GM23338 (cell line): Measurements from ENCODE around the gene IL4I1. TPM values are rescaled to one million over a fixed set of nuclear protein-coding genes. Genes with fewer than 3 reads are reported as not detected.

Experiments used
- ATAC-seq: fragments of 200-7000 bp; cut with Tn5 transposase; 3 replicates; pipeline ENCODE4 v1.9.1; 2020
- DNase-seq: peaks from one replicate; pipeline ENCODE4 v3.0.0-alpha.2; 2015; ENCODE audit warnings: low spot score
- H2AFZ ChIP-seq: fragments of 200-600 bp; sonication (generic); 2 replicates; pipeline ENCODE4 v1.8.0; 2016; ENCODE audit warnings: antibody characterized with exemption, mild to moderate bottlenecking, moderate library complexity
- H3F3A ChIP-seq: fragments of 200-600 bp; sonication (generic); replicated peaks from 2 replicates; pipeline ENCODE4 v1.8.0; 2017; ENCODE audit warnings: antibody characterized with exemption, mixed run types, low read depth
- H3K27ac ChIP-seq: fragments of 200-600 bp; sonication (generic); 2 replicates; pipeline ENCODE4 v1.6.1; 2016; ENCODE audit warnings: low read depth
- H3K27me3 ChIP-seq: fragments of 200-600 bp; sonication (generic); 2 replicates; pipeline ENCODE4 v1.8.0; 2016; ENCODE audit warnings: mild to moderate bottlenecking, mixed run types, moderate library complexity; ENCODE audit not compliant: insufficient read depth
- H3K36me3 ChIP-seq: fragments of 200-600 bp; sonication (generic); 2 replicates; pipeline ENCODE4 v1.8.0; 2016; ENCODE audit warnings: mild to moderate bottlenecking; ENCODE audit not compliant: insufficient read depth
- H3K4me1 ChIP-seq: fragments of 200-600 bp; sonication (generic); 2 replicates; pipeline ENCODE4 v1.8.0; 2016; ENCODE audit warnings: mild to moderate bottlenecking, moderate library complexity; ENCODE audit not compliant: insufficient read depth
- H3K4me2 ChIP-seq: fragments of 200-600 bp; sonication (generic); 2 replicates; pipeline ENCODE4 v1.7.1; 2017; ENCODE audit warnings: mixed run types
- H3K4me3 ChIP-seq: fragments of 200-600 bp; sonication (generic); 2 replicates; pipeline ENCODE4 v1.6.1; 2016; ENCODE audit warnings: mixed run types
- H3K79me2 ChIP-seq: fragments of 200-600 bp; sonication (generic); replicated peaks from 2 replicates; pipeline ENCODE4 v1.8.0; 2017; ENCODE audit warnings: mild to moderate bottlenecking; ENCODE audit not compliant: insufficient read depth
- H3K9me2 ChIP-seq: fragments of 200-600 bp; sonication (generic); 2 replicates; pipeline ENCODE4 v1.8.0; 2017; ENCODE audit not compliant: insufficient read depth
- H4K20me1 ChIP-seq: fragments of 200-600 bp; sonication (generic); replicated peaks from 2 replicates; pipeline ENCODE4 v1.8.0; 2017; ENCODE audit warnings: mild to moderate bottlenecking; ENCODE audit not compliant: insufficient read depth
- H3K27ac Mint-ChIP-seq: 2 replicates; pipeline ENCODE4 v1.8.0; 2020; ENCODE audit warnings: inconsistent platforms, mild to moderate bottlenecking, moderate library complexity, mixed read lengths
- H3K27me3 Mint-ChIP-seq: 3 replicates; pipeline ENCODE4 v1.8.0; 2022; ENCODE audit warnings: low read depth, mild to moderate bottlenecking, moderate library complexity, mixed read lengths, inconsistent platforms; ENCODE audit not compliant: insufficient read depth, poor library complexity
- H3K36me3 Mint-ChIP-seq: 3 replicates; pipeline ENCODE4 v1.8.0; 2021; ENCODE audit warnings: low read depth, mild to moderate bottlenecking, inconsistent platforms, moderate library complexity, mixed read lengths
- H3K4me1 Mint-ChIP-seq: 3 replicates; pipeline ENCODE4 v1.8.0; 2020; ENCODE audit warnings: mild to moderate bottlenecking, inconsistent platforms, mixed read lengths
- H3K4me3 Mint-ChIP-seq: 3 replicates; pipeline ENCODE4 v1.8.0; 2021; ENCODE audit warnings: moderate library complexity, mild to moderate bottlenecking, inconsistent platforms, mixed read lengths
- H3K9me3 Mint-ChIP-seq: 3 replicates; pipeline ENCODE4 v1.8.0; 2020; ENCODE audit warnings: moderate library complexity, mild to moderate bottlenecking, inconsistent platforms, mixed read lengths
- CREB1 ChIP-seq: fragments of 250-450 bp; sonication (Bioruptor Pico); IDR thresholded peaks from 2 replicates; pipeline ENCODE4 v1.5.0; 2020; ENCODE audit warnings: low read depth, mild to moderate bottlenecking, moderate library complexity
- CTCF ChIP-seq, 2 experiments: fragments of 200-600 bp in 1 of 2; sonication (generic) in 1 of 2; conservative IDR thresholded peaks; 2 replicates each; pipeline versions ENCODE4 v1.5.1 to v1.6.1; 2016 to 2017; ENCODE audit warnings: antibody characterized with exemption in 2 of 2, low read depth in 2 of 2, mild to moderate bottlenecking in 2 of 2, moderate library complexity in 1 of 2
- ETS1 ChIP-seq: IDR thresholded peaks from 2 replicates; pipeline ENCODE4 v1.6.1; 2016; ENCODE audit warnings: antibody characterized with exemption
- EZH2 ChIP-seq: fragments of 200-600 bp; sonication (generic); IDR thresholded peaks from one replicate; pipeline ENCODE4 v1.8.0; 2017; ENCODE audit warnings: antibody characterized with exemption, mild to moderate bottlenecking, low read depth; ENCODE audit not compliant: unreplicated experiment
- EZH2phosphoT487 ChIP-seq: fragments of 200-600 bp; sonication (generic); IDR thresholded peaks from one replicate; pipeline ENCODE4 v1.8.1; 2018; ENCODE audit warnings: antibody characterized with exemption; ENCODE audit not compliant: unreplicated experiment
- JUNB ChIP-seq: IDR thresholded peaks from one replicate; pipeline ENCODE4 v1.6.1; 2016; ENCODE audit warnings: antibody characterized with exemption; ENCODE audit not compliant: unreplicated experiment
- NANOG ChIP-seq: IDR thresholded peaks from 2 replicates; pipeline ENCODE4 v1.6.1; 2016; ENCODE audit warnings: antibody characterized with exemption, borderline replicate concordance
- POLR2AphosphoS5 ChIP-seq: IDR thresholded peaks from 2 replicates; pipeline ENCODE4 v1.6.1; 2016; ENCODE audit warnings: antibody characterized with exemption, low read depth
- STAT1 ChIP-seq: IDR thresholded peaks from one replicate; pipeline ENCODE4 v1.6.1; 2016; ENCODE audit warnings: antibody characterized with exemption; ENCODE audit not compliant: unreplicated experiment
- ZNF114 ChIP-seq: fragments of 250-450 bp; sonication (Bioruptor Pico); IDR thresholded peaks from 2 replicates; pipeline ENCODE4 v1.5.0; 2020; ENCODE audit warnings: mild to moderate bottlenecking, moderate library complexity
- ZNF331 ChIP-seq: fragments of 250-450 bp; sonication (Bioruptor Pico); IDR thresholded peaks from 2 replicates; pipeline ENCODE4 v1.5.0; 2020; ENCODE audit warnings: low read depth, mild to moderate bottlenecking, moderate library complexity
- ZNF462 ChIP-seq: fragments of 250-450 bp; sonication (Bioruptor Pico); IDR thresholded peaks from 2 replicates; pipeline ENCODE4 v1.5.0; 2020; ENCODE audit warnings: mild to moderate bottlenecking, moderate library complexity
- polyA plus RNA-seq: library from polyadenylated mRNA; unstranded; fragments of >200 nt; fragmentation: Nextera tagmentation; extraction: Ambion mirVana; gene quantifications from 2 replicates; pipeline ENCODE4 v1.2.1, GENCODE V29; 2016
- total RNA-seq: library from RNA; depleted of rRNA; stranded (reverse); fragments of >200 nt; shearing (Covaris generic); gene quantifications from 2 replicates; pipeline ENCODE4 v1.2.3, GENCODE V29; 2014

The IL4I1 gene
- total and polyA plus RNA-seq, 2 experiments from 2014 or later, result 0.60 to 0.69 TPM

GRCh38 chr19:49933643-49934042 is 37.0 kb upstream of the IL4I1 start:
- DNase-seq, result no peak

GRCh38 chr19:49932731-49933131 is 36.0 kb upstream of the IL4I1 start:
- H3K4me3 ChIP-seq, result no peak overlapping the region
- H3K79me2 ChIP-seq, result peaks cover 19% of the 10 kb centered on the region
- peaks cover 2% of the 10 kb centered on the region; the same call in 1 of the 2 replicates for H4K20me1 ChIP-seq
- peaks cover 8% of the 10 kb centered on the region for H3K4me1 ChIP-seq
- H3K27me3 ChIP-seq, result no peaks in the 10 kb centered on the region
- no peak overlapping the region for H2AFZ ChIP-seq
- H3K36me3 ChIP-seq, result no peaks in the 10 kb centered on the region
- H3K27me3 Mint-ChIP-seq, result peaks cover 21% of the 10 kb centered on the region
- no peaks in the 10 kb centered on the region; the same call in 1 of the 2 replicates for H3F3A ChIP-seq
- H3K36me3 Mint-ChIP-seq, result peaks cover 45% of the 10 kb centered on the region
- no peak for ATAC-seq
- no peak for DNase-seq
- peaks cover 14% of the 10 kb centered on the region for H3K9me3 Mint-ChIP-seq
- H3K4me2 ChIP-seq, result no peak overlapping the region
- H3K4me3 Mint-ChIP-seq, result no peak overlapping the region
- H3K27ac Mint-ChIP-seq, result no peak overlapping the region
- no peaks in the 10 kb centered on the region for H3K9me2 ChIP-seq
- H3K27ac ChIP-seq, result no peak overlapping the region
- H3K4me1 Mint-ChIP-seq, result peaks cover 13% of the 10 kb centered on the region
- no peak for TF ChIP-seq CTCF (conservative IDR thresholded peaks at IDR 0.05; ENCODE audit: low read depth in 2 of 2)
- no peak for TF ChIP-seq STAT1
- TF ChIP-seq EZH2phosphoT487, result no peak
- TF ChIP-seq ZNF462 (CRISPR knock-in tag), result no peak
- no peak for TF ChIP-seq ETS1
- TF ChIP-seq NANOG, result no peak
- no peak for TF ChIP-seq ZNF114
- TF ChIP-seq POLR2AphosphoS5, result no peak
- TF ChIP-seq CREB1 (CRISPR knock-in tag), result no peak
- TF ChIP-seq JUNB, result no peak
- TF ChIP-seq ZNF331, result no peak
- no peak for TF ChIP-seq EZH2

More at GRCh38 chr19:49933643-49934042, 37.0 kb upstream of the IL4I1 start:
- peaks cover 10% of the 10 kb centered on the region for H3K79me2 ChIP-seq
- Mint-ChIP-seq H3K4me1 (peaks cover 11% of the 10 kb centered on the region), H3K36me3 (peaks cover 37% of the 10 kb centered on the region), H3K4me3 (no peak overlapping the region), H3K27me3 (peaks cover 20% of the 10 kb centered on the region), H3K27ac (no peak overlapping the region), H3K9me3 (peaks cover 12% of the 10 kb centered on the region)
- peaks cover 4% of the 10 kb centered on the region; the same call in 1 of the 2 replicates for H3F3A ChIP-seq
- no peaks in the 10 kb centered on the region; the same call in none of the 2 replicates for H3K4me1 ChIP-seq
- H3K9me2 ChIP-seq, result no peaks in the 10 kb centered on the region
- H3K27me3 ChIP-seq, result no peaks in the 10 kb centered on the region
- H3K36me3 ChIP-seq, result no peaks in the 10 kb centered on the region
- H4K20me1 ChIP-seq, result no peaks in the 10 kb centered on the region
- ATAC-seq, result no peak
- H3K27ac ChIP-seq, result no peak overlapping the region
- H3K4me2 ChIP-seq, result no peak overlapping the region
- TF ChIP-seq EZH2, result no peak
- peak; percentile 13; the same call in 1 of the 2 replicates for TF ChIP-seq POLR2AphosphoS5
- H2AFZ ChIP-seq, result no peak overlapping the region
- H3K4me3 ChIP-seq, result no peak overlapping the region
